Endothelial cell of umbilical vein (primary cell): ENCODE measurements around the gene COL4A2. TPM values are rescaled to one million over a fixed set of nuclear protein-coding genes. Genes with fewer than 3 reads are reported as not detected.

Experiments
- BruUV-seq: library from RNA; stranded (reverse); fragments of 400-500 nt; replicated peaks from 2 replicates; lab custom pipeline; 2021; lab: Mats Ljungman, UMichigan
- CTCF ChIA-PET: fragments of 300-600, 350-600 bp; sonication (Branson Sonifier 250); formaldehyde crosslinking; loops from one replicate; lab custom pipeline; 2021; ENCODE audit warnings: antibody characterized with exemption, inconsistent platforms; lab: Charles Lee
- POLR2A ChIA-PET: fragments of 300-600, 350-600 bp; sonication (Branson Sonifier 250); formaldehyde crosslinking; loops from one replicate; lab custom pipeline; 2021; ENCODE audit warnings: antibody characterized with exemption, inconsistent platforms; lab: Charles Lee
- DNase-seq: peaks from one replicate; pipeline ENCODE4 v3.0.0-alpha.2; 2011; ENCODE audit warnings: low read depth, low spot score
- FAIRE-seq: peaks from 2 replicates; lab custom pipeline; 2011; peaks lifted over from hg19 to GRCh38; lab: Jason Lieb, UNC
- H2AFZ ChIP-seq: 2 replicates; pipeline ENCODE4 v1.6.0; 2012; ENCODE audit warnings: low read depth, low read length, control low read depth, inconsistent platforms
- H3K27ac ChIP-seq: 2 replicates; pipeline ENCODE4 v1.5.1; 2011; ENCODE audit warnings: low read depth, mild to moderate bottlenecking, control low read depth, low read length, moderate library complexity; ENCODE audit not compliant: insufficient read depth
- H3K27me3 ChIP-seq, 2 experiments: 2 replicates each; pipeline versions ENCODE4 v1.6.0 to v1.6.1; 2011; ENCODE audit warnings: low read length in 2 of 2, mixed read lengths in 1 of 2; ENCODE audit not compliant: control insufficient read depth in 2 of 2, insufficient read depth in 2 of 2
- H3K36me3 ChIP-seq, 2 experiments: 2 replicates in 1 of 2; 3 replicates in 1 of 2; pipeline ENCODE4 v1.5.1; 2011; ENCODE audit warnings: low read length in 2 of 2, mild to moderate bottlenecking in 1 of 2, moderate library complexity in 1 of 2; ENCODE audit not compliant: control insufficient read depth in 2 of 2, insufficient read depth in 2 of 2; ENCODE audit errors: extremely low read depth in 1 of 2
- H3K4me1 ChIP-seq: 3 replicates; pipeline ENCODE4 v1.5.1; 2011; ENCODE audit warnings: mild to moderate bottlenecking, low read length; ENCODE audit not compliant: control insufficient read depth, insufficient read depth; ENCODE audit errors: extremely low read depth
- H3K4me2 ChIP-seq: 2 replicates; pipeline ENCODE4 v1.6.1; 2011; ENCODE audit warnings: low read length, control low read depth, mixed read lengths; ENCODE audit not compliant: insufficient read depth
- H3K4me3 ChIP-seq, 3 experiments: fragments of 200-600 bp in 1 of 3; sonication (generic), shearing (Covaris generic) in 1 of 3; replicated peaks in 1 of 3; 2 replicates each; pipeline ENCODE4 v1.5.1; 2011 to 2016; ENCODE audit warnings: control low read depth in 3 of 3, low read length in 3 of 3, mild to moderate bottlenecking in 2 of 3, inconsistent platforms in 1 of 3, low read depth in 1 of 3, moderate library complexity in 1 of 3; ENCODE audit not compliant: insufficient read depth in 1 of 3
- H3K79me2 ChIP-seq: 2 replicates; pipeline ENCODE4 v1.6.0; 2012; ENCODE audit warnings: low read length, inconsistent platforms; ENCODE audit not compliant: control insufficient read depth, insufficient read depth
- H3K9ac ChIP-seq: replicated peaks from 2 replicates; pipeline ENCODE3; 2011; ENCODE audit warnings: low read length, control low read depth; ENCODE audit not compliant: insufficient read depth; ENCODE audit errors: extremely low read depth
- H3K9me1 ChIP-seq: replicated peaks from 3 replicates; pipeline ENCODE4 v1.6.0; 2011; ENCODE audit warnings: mild to moderate bottlenecking, low read length; ENCODE audit not compliant: control insufficient read depth, insufficient read depth; ENCODE audit errors: extremely low read depth
- H3K9me3 ChIP-seq: replicated peaks from 2 replicates; pipeline ENCODE4 v1.5.1; 2012; ENCODE audit warnings: low read length, inconsistent platforms; ENCODE audit not compliant: control insufficient read depth, insufficient read depth
- H4K20me1 ChIP-seq: replicated peaks from 2 replicates; pipeline ENCODE3; 2011; ENCODE audit warnings: mild to moderate bottlenecking, low read length; ENCODE audit not compliant: control insufficient read depth, insufficient read depth; ENCODE audit errors: extremely low read depth
- CTCF ChIP-seq, 2 donors: IDR thresholded peaks; 1 replicate in 1 of 2; 2 replicates in 1 of 2; pipeline ENCODE4 v1.5.1; 2011; ENCODE audit warnings: low read length in 2 of 2, mild to moderate bottlenecking in 2 of 2, moderate library complexity in 2 of 2, control low read depth in 1 of 2, inconsistent platforms in 1 of 2, low read depth in 1 of 2; ENCODE audit not compliant: insufficient read depth in 1 of 2; ENCODE audit errors: extremely low read depth in 1 of 2
- EZH2 ChIP-seq: IDR thresholded peaks from 2 replicates; pipeline ENCODE4 v1.6.1; 2012; ENCODE audit warnings: borderline replicate concordance, low read depth, mild to moderate bottlenecking, moderate library complexity, low read length, inconsistent platforms; ENCODE audit not compliant: severe bottlenecking
- FOS ChIP-seq: IDR thresholded peaks from 2 replicates; pipeline ENCODE4 v1.6.1; 2011; ENCODE audit warnings: mild to moderate bottlenecking, low read length, moderate library complexity, borderline replicate concordance; ENCODE audit not compliant: insufficient read depth
- GATA2 ChIP-seq: IDR thresholded peaks from 2 replicates; pipeline ENCODE4 v1.7.0; 2011; ENCODE audit warnings: low read depth, mild to moderate bottlenecking, moderate library complexity, mixed read lengths, low read length; ENCODE audit not compliant: insufficient read length, insufficient read depth
- JUN ChIP-seq: IDR thresholded peaks from 2 replicates; pipeline ENCODE4 v1.6.1; 2011; ENCODE audit warnings: borderline replicate concordance, low read depth; ENCODE audit not compliant: insufficient read length, insufficient read depth
- MYC ChIP-seq: IDR thresholded peaks from one replicate; pipeline ENCODE4 v1.6.1; 2011; ENCODE audit warnings: mild to moderate bottlenecking, low read depth, low read length
- POLR2A ChIP-seq: IDR thresholded peaks from 2 replicates; pipeline ENCODE4 v1.6.1; 2012; ENCODE audit warnings: low read depth, mild to moderate bottlenecking, control low read depth, low read length
- POLR2AphosphoS5 ChIP-seq: IDR thresholded peaks from 2 replicates; pipeline ENCODE4 v1.6.1; 2012; ENCODE audit warnings: low read depth, mild to moderate bottlenecking, control low read depth, low read length, moderate library complexity; ENCODE audit not compliant: insufficient read depth
- dilution Hi-C: fragments of 300-500 bp; cut with MboI; formaldehyde crosslinking; loops from one replicate; pipeline ENCODE4 v1.15.0; 2019; ENCODE audit warnings: low sequenced_read_pairs; ENCODE audit not compliant: extremely low pct_ligation_motif_present
- intact Hi-C: fragments of 100-400 bp; cut with micrococcal nuclease; formaldehyde crosslinking; loops from one replicate; pipeline ENCODE4 v1.10.0; 2022
- polyA plus RNA-seq, 4 experiments: library from polyadenylated mRNA; depleted of rRNA in 3 of 4; stranded (reverse) in 3 of 4; unstranded in 1 of 4; fragments of >200 nt; gene quantifications; 2 replicates each; pipeline versions ENCODE4 v1.2.1 to v1.2.3, GENCODE V29; 2011 to 2012; ENCODE audit warnings: missing spikeins in 1 of 4
- total RNA-seq: library from RNA; stranded (reverse); gene quantifications from 2 replicates; pipeline ENCODE4 v1.2.3, GENCODE V29; 2021

The COL4A2 gene
- total and polyA plus RNA-seq, 2 donors (not counting 3 experiments of a cell fraction or from before 2014, with no cell fraction given): 792 to 940 TPM

GRCh38 chr13:110361365-110361911, 54.4 kb downstream of the COL4A2 start:
- POLR2A ChIA-PET: no interaction called here
- Histone ChIP-seq H3K36me3 (peaks cover 10 to 11% of the 10 kb centered on the region in 2 experiments), H3K79me2 (peaks cover 2% of the 10 kb centered on the region), H3K9me1 (no peaks in the 10 kb centered on the region), H3K27ac (no peak overlapping the region), H3K4me1 (no peaks in the 10 kb centered on the region), H2AFZ (no peak overlapping the region), H4K20me1 (no peaks in the 10 kb centered on the region), H3K4me2 (no peak overlapping the region), H3K9me3 (no peaks in the 10 kb centered on the region), H3K9ac (no peak overlapping the region), H3K27me3 (no peaks in the 10 kb centered on the region), H3K4me3 (no peak overlapping the region)
- CTCF ChIA-PET: interaction anchor here (0.8 to 2.1 kb wide), 4 partner anchors 9 to 50 kb away, joined by 3 to 10 read pairs (median 3); no protein-coding TSS in a partner anchor
- no TSS peak for BruUV-seq
- dilution Hi-C loops (no loop called here), intact Hi-C loops (no loop called here)
- FAIRE-seq (no peak), DNase-seq (no peak)
- no peak for TF ChIP-seq GATA2
- TF ChIP-seq FOS: no peak
- no peak for TF ChIP-seq EZH2
- TF ChIP-seq POLR2A: no peak
- no peak for TF ChIP-seq JUN
- TF ChIP-seq MYC: no peak
- TF ChIP-seq POLR2AphosphoS5: no peak

GRCh38 chr13:110363010-110363409, 55.9 kb downstream of the COL4A2 start:
- FAIRE-seq (no peak), DNase-seq (no peak)
- dilution Hi-C loops (no loop called here), intact Hi-C loops (no loop called here)
- Histone ChIP-seq H3K9me1 (no peaks in the 10 kb centered on the region), H3K27me3 (no peaks in the 10 kb centered on the region), H3K9ac (no peak overlapping the region), H3K9me3 (no peaks in the 10 kb centered on the region), H3K4me3 (no peak overlapping the region), H3K79me2 (peaks cover 2% of the 10 kb centered on the region), H2AFZ (no peak overlapping the region), H3K4me1 (peaks cover 3% of the 10 kb centered on the region), H3K36me3 (peaks cover 10 to 12% of the 10 kb centered on the region in 2 experiments), H3K27ac (no peak overlapping the region), H4K20me1 (no peaks in the 10 kb centered on the region), H3K4me2 (no peak overlapping the region)
- no TSS peak for BruUV-seq
- TF ChIP-seq CTCF (IDR thresholded peaks at IDR 0.05; ENCODE audit: extremely low read depth in 1 of 2, insufficient read depth in 1 of 2, low read depth in 1 of 2, low read length in 2 of 2) (peak; percentile 22 to 26), JUN (no peak)
- POLR2A ChIA-PET: no interaction called here
- CTCF ChIA-PET: interaction anchor here (1.0 to 1.1 kb wide), 3 partner anchors 48 to 55 kb away, joined by 3 read pairs; no protein-coding TSS in a partner anchor
